Measurements from ENCODE around the gene FCSK. TPM values are rescaled to one million over a fixed set of nuclear protein-coding genes. Genes with fewer than 3 reads are reported as not detected.

FCSK gene
- total and polyA plus RNA-seq, 2 of the 13 experiments (the other 11 are each of a cell fraction or from before 2014, with no cell fraction given) = 9.1 to 19.2 TPM

- Histone ChIP-seq H3K27ac (ENCODE audit: extremely low read length, insufficient read depth, low read length) (no peak overlapping the region), H3K9ac (ENCODE audit: insufficient read depth, low read depth, low read length) (no peak overlapping the region), H3K36me3 (replicated peaks in 1 of 2; ENCODE audit: control insufficient read depth in 1 of 2, insufficient read depth in 2 of 2, low read length in 2 of 2) (peaks cover 3 to 5% of the 10 kb centered on the region in 2 experiments; a peak in 3 of 5 replicates), H3K4me2 (ENCODE audit: low read depth, low read length) (no peak overlapping the region), H3K4me3 (replicated peaks in 1 of 3; ENCODE audit: insufficient read depth in 1 of 3, low read depth in 2 of 3, low read length in 3 of 3) (no peak overlapping the region), H3K27me3 (ENCODE audit: control insufficient read depth in 1 of 2, insufficient read depth in 2 of 2, low read length in 2 of 2) (no peaks in the 10 kb centered on the region), H3K9me3 (ENCODE audit: low read length) (no peaks in the 10 kb centered on the region), H4K20me1 (ENCODE audit: insufficient read depth, low read length) (no peaks in the 10 kb centered on the region), H3K4me1 (ENCODE audit: insufficient read depth, low read length) (peaks cover 5% of the 10 kb centered on the region; the same call in 1 of the 2 replicates), H3K79me2 (ENCODE audit: insufficient read depth, low read length) (no peaks in the 10 kb centered on the region), H2AFZ (ENCODE audit: low read length) (no peak overlapping the region)
- WGBS (ENCODE audit: low lambda C conversion rate) = 99% methylated on average over 8 of the region's 8 CpGs
- ATAC-seq = no peak
- no peak for FAIRE-seq
- ChIA-PET CTCF (ENCODE audit: low intra/inter-chr PET ratio, low total read pairs) (interaction anchor here (2.6 kb wide), 1 partner anchor 72 kb away, joined by 11 read pairs; no protein-coding TSS in a partner anchor), POLR2A (interaction anchor here (2.2 to 4.8 kb wide), 2 partner anchors 39 to 87 kb away, joined by 6 to 51 read pairs; no protein-coding TSS in a partner anchor)
- TF ChIP-seq ZNF256 (CRISPR knock-in tag; conservative IDR thresholded peaks at IDR 0.05) = no peak
- no peak for TF ChIP-seq CAMTA2 (CRISPR knock-in tag; IDR thresholded peaks at IDR 0.05; ENCODE audit: borderline replicate concordance)
- no peak for TF ChIP-seq ATAD3A (CRISPR knock-in tag; IDR thresholded peaks at IDR 0.05)
- no peak for TF ChIP-seq ZNF7 (CRISPR knock-in tag; IDR thresholded peaks at IDR 0.05)
- TF ChIP-seq MBD4 (IDR thresholded peaks at IDR 0.05; ENCODE audit: borderline replicate concordance, low read length) = no peak
- no peak for TF ChIP-seq RNF2 (conservative IDR thresholded peaks at IDR 0.05; ENCODE audit: low read depth)
- TF ChIP-seq REL (CRISPR knock-in tag; conservative IDR thresholded peaks at IDR 0.05) = no peak
- no peak for TF ChIP-seq ZSCAN20 (CRISPR knock-in tag; IDR thresholded peaks at IDR 0.05; ENCODE audit: borderline replicate concordance)
- TF ChIP-seq ZMAT5 (CRISPR knock-in tag; IDR thresholded peaks at IDR 0.05; ENCODE audit: borderline replicate concordance, low read depth) = no peak
- TF ChIP-seq MEF2D (CRISPR knock-in tag; IDR thresholded peaks at IDR 0.05) = no peak
- TF ChIP-seq E2F1 (CRISPR knock-in tag; IDR thresholded peaks at IDR 0.05) = no peak
- no peak for TF ChIP-seq ZFX (CRISPR knock-in tag; IDR thresholded peaks at IDR 0.05; ENCODE audit: low read depth)
- no peak for TF ChIP-seq ZFYVE20 (CRISPR knock-in tag; IDR thresholded peaks at IDR 0.05; ENCODE audit: borderline replicate concordance, low read depth)
- TF ChIP-seq ZNF343 (CRISPR knock-in tag; IDR thresholded peaks at IDR 0.05) = no peak
- TF ChIP-seq MEIS2 (CRISPR knock-in tag; IDR thresholded peaks at IDR 0.05) = no peak
- no peak for TF ChIP-seq ZNF580 (CRISPR knock-in tag; IDR thresholded peaks at IDR 0.05; ENCODE audit: borderline replicate concordance, low read depth)
- TF ChIP-seq MAFK (conservative IDR thresholded peaks at IDR 0.05 in 1 of 2, IDR thresholded peaks at IDR 0.05 in 1 of 2; ENCODE audit: low read length in 2 of 2) = no peak
- intact Hi-C loops (cut with micrococcal nuclease; ENCODE audit: unreplicated experiment) (no loop called here), in situ Hi-C loops (cut with HindIII; ENCODE audit: extremely low pct_ligation_motif_present, low pct_unique_long_range_greater_than_20kb) (loop anchor here (5.0 kb wide), 1 partner anchor 70 kb away; no protein-coding TSS in a partner anchor)
- no TSS peak for BruUV-seq (replicated peaks)
- DNase-seq (ENCODE audit: low spot score) = no peak
Measured at GRCh38 chr16:70467608-70468007, 13.2 kb downstream of the FCSK start.

Data from HepG2 (cell line).